ENCODE measurements around the gene SPATA1. TPM values are rescaled to one million over a fixed set of nuclear protein-coding genes. Genes with fewer than 3 reads are reported as not detected.

The SPATA1 gene
- total RNA-seq, 2 experiments from 2014 or later = 1.4 to 4.8 TPM

- ChIA-PET CTCF (ENCODE audit: unreplicated experiment) (no interaction called here), POLR2A (interaction anchor here (0.8 to 0.9 kb wide), 2 partner anchors 13 to 699 kb away, joined by 3 read pairs; no protein-coding TSS in a partner anchor)
- intact Hi-C loops (cut with micrococcal nuclease; ENCODE audit: unreplicated experiment) = no loop called here
- Histone ChIP-seq H3K4me1 (ENCODE audit: insufficient read depth, low read length, poor library complexity, severe bottlenecking) (peaks cover 8% of the 10 kb centered on the region), H3K4me2 (ENCODE audit: low read length) (no peak overlapping the region), H3K27ac (ENCODE audit: low read depth, low read length, poor library complexity, severe bottlenecking) (no peak overlapping the region), H2AFZ (ENCODE audit: low read length) (no peak overlapping the region), H3K36me3 (ENCODE audit: insufficient read depth, low read length) (no peaks in the 10 kb centered on the region), H3K9me3 (ENCODE audit: low read length) (no peaks in the 10 kb centered on the region), H3K4me3 (ENCODE audit: low read depth, low read length, poor library complexity, severe bottlenecking) (no peak overlapping the region), H4K20me1 (ENCODE audit: insufficient read depth, low read length) (no peaks in the 10 kb centered on the region), H3K79me2 (ENCODE audit: insufficient read depth, low read depth, low read length) (no peaks in the 10 kb centered on the region), H3K9me2 (ENCODE audit: insufficient read depth, low read length) (no peaks in the 10 kb centered on the region)
- no TSS peak for BruUV-seq (replicated peaks)
- no peak for DNase-seq (ENCODE audit: low spot score)
- no peak for TF ChIP-seq CTCF (conservative IDR thresholded peaks at IDR 0.05; ENCODE audit: low read length)
- no peak for TF ChIP-seq EZH2phosphoT487 (IDR thresholded peaks at IDR 0.05; ENCODE audit: borderline replicate concordance, low read depth, low read length)
Observed at GRCh38 chr1:84597011-84597410, 90.8 kb downstream of the SPATA1 start.

- intact Hi-C loops (cut with micrococcal nuclease; ENCODE audit: unreplicated experiment) = loop anchor here (2.0 kb wide), 1 partner anchor 20 kb away; no protein-coding TSS in a partner anchor
- Histone ChIP-seq H4K20me1 (ENCODE audit: insufficient read depth, low read length) (no peaks in the 10 kb centered on the region), H3K9me2 (ENCODE audit: insufficient read depth, low read length) (no peaks in the 10 kb centered on the region), H3K36me3 (ENCODE audit: insufficient read depth, low read length) (no peaks in the 10 kb centered on the region), H3K27ac (ENCODE audit: low read depth, low read length, poor library complexity, severe bottlenecking) (no peak overlapping the region), H3K9me3 (ENCODE audit: low read length) (no peaks in the 10 kb centered on the region), H3K4me3 (ENCODE audit: low read depth, low read length, poor library complexity, severe bottlenecking) (no peak overlapping the region), H2AFZ (ENCODE audit: low read length) (no peak overlapping the region), H3K4me2 (ENCODE audit: low read length) (no peak overlapping the region), H3K79me2 (ENCODE audit: insufficient read depth, low read depth, low read length) (no peaks in the 10 kb centered on the region), H3K4me1 (ENCODE audit: insufficient read depth, low read length, poor library complexity, severe bottlenecking) (peaks cover 8% of the 10 kb centered on the region)
- TF ChIP-seq CTCF (conservative IDR thresholded peaks at IDR 0.05; ENCODE audit: low read length) (no peak), EZH2phosphoT487 (IDR thresholded peaks at IDR 0.05; ENCODE audit: borderline replicate concordance, low read depth, low read length) (no peak)
- POLR2A ChIA-PET = no interaction called here
- CTCF ChIA-PET (ENCODE audit: unreplicated experiment) = no interaction called here
- DNase-seq (ENCODE audit: low spot score) = no peak
- BruUV-seq (replicated peaks) = no TSS peak
Observed at GRCh38 chr1:84598418-84598817, 92.2 kb downstream of the SPATA1 start.

- H3K36me3 ChIP-seq (ENCODE audit: insufficient read depth, low read length) = no peaks in the 10 kb centered on the region
- H3K9me3 ChIP-seq (ENCODE audit: low read length) = no peaks in the 10 kb centered on the region
- POLR2A ChIA-PET = interaction anchor here (0.8 kb wide), 1 partner anchor 14 kb away, joined by 3 read pairs; no protein-coding TSS in a partner anchor
- no peak overlapping the region for H2AFZ ChIP-seq (ENCODE audit: low read length)
- no peaks in the 10 kb centered on the region for H4K20me1 ChIP-seq (ENCODE audit: insufficient read depth, low read length)
- DNase-seq (ENCODE audit: low spot score) = peak; percentile 15
- BruUV-seq (replicated peaks) = no TSS peak
- H3K4me2 ChIP-seq (ENCODE audit: low read length) = peak overlapping the region; percentile 2; the same call in 1 of the 2 replicates
- no peaks in the 10 kb centered on the region for H3K9me2 ChIP-seq (ENCODE audit: insufficient read depth, low read length)
- no peaks in the 10 kb centered on the region for H3K79me2 ChIP-seq (ENCODE audit: insufficient read depth, low read depth, low read length)
- CTCF ChIA-PET (ENCODE audit: unreplicated experiment) = no interaction called here
- intact Hi-C loops (cut with micrococcal nuclease; ENCODE audit: unreplicated experiment) = loop anchor here (2.0 kb wide), 1 partner anchor 20 kb away; no protein-coding TSS in a partner anchor
- H3K27ac ChIP-seq (ENCODE audit: low read depth, low read length, poor library complexity, severe bottlenecking) = no peak overlapping the region
- TF ChIP-seq EZH2phosphoT487 (IDR thresholded peaks at IDR 0.05; ENCODE audit: borderline replicate concordance, low read depth, low read length) (no peak), CTCF (conservative IDR thresholded peaks at IDR 0.05; ENCODE audit: low read length) (no peak)
- H3K4me3 ChIP-seq (ENCODE audit: low read depth, low read length, poor library complexity, severe bottlenecking) = no peak overlapping the region
- peaks cover 8% of the 10 kb centered on the region for H3K4me1 ChIP-seq (ENCODE audit: insufficient read depth, low read length, poor library complexity, severe bottlenecking)
Observed at GRCh38 chr1:84598846-84599741, 92.9 kb downstream of the SPATA1 start.

All from OCI-LY7 (cell line).